ENCODE measurements around the gene KRTAP9-1. TPM values are rescaled to one million over a fixed set of nuclear protein-coding genes. Genes with fewer than 3 reads are reported as not detected.
"Not testable (repeated sequence)": the region's sequence is repeated elsewhere in the genome, so short reads cannot be mapped to it uniquely, and the experiment has no call there.

Gene KRTAP9-1
- total RNA-seq, 2 donors from 2014 or later: not detected

- intact Hi-C loops (cut with DNase I, micrococcal nuclease); ATAC-seq; DNase-seq: not testable (repeated sequence)
Measured at GRCh38 chr17:41237116-41237515, 47.4 kb downstream of the KRTAP9-1 start.

- intact Hi-C loops (cut with DNase I, micrococcal nuclease); ATAC-seq; DNase-seq: not testable (repeated sequence)
Measured at GRCh38 chr17:41237949-41238437, 48.3 kb downstream of the KRTAP9-1 start, which contains the start of gene KRTAP9-8. Gene KRTAP9-8, plus strand, starts transcription at chr17:41237999. Its CDS starts 53 bp downstream, at chr17:41238052.

Other genes with a start within 250 kb of the KRTAP9-1 start
- not detected for gene KRT39, start 222.9 kb upstream of the KRTAP9-1 start, total RNA-seq
- under 1 TPM; 0.21 to 0.39 TPM for gene KRT40, start 205.6 kb upstream of the KRTAP9-1 start, total RNA-seq
- gene KRTAP3-3, start 195.7 kb upstream of the KRTAP9-1 start, total RNA-seq: not detected
- not detected for gene KRTAP3-2, start 190.0 kb upstream of the KRTAP9-1 start, total RNA-seq
- not detected for gene KRTAP3-1, start 180.8 kb upstream of the KRTAP9-1 start, total RNA-seq
- gene KRTAP1-5, start 162.7 kb upstream of the KRTAP9-1 start, total RNA-seq: not detected
- not detected for gene KRTAP1-4, start 159.7 kb upstream of the KRTAP9-1 start, total RNA-seq
- not detected for gene KRTAP1-3, start 155.0 kb upstream of the KRTAP9-1 start, total RNA-seq
- not detected for gene KRTAP1-1, start 148.4 kb upstream of the KRTAP9-1 start, total RNA-seq
- gene KRTAP2-1, start 142.6 kb upstream of the KRTAP9-1 start, total RNA-seq: not detected
- not detected for gene KRTAP2-2, start 134.7 kb upstream of the KRTAP9-1 start, total RNA-seq
- gene KRTAP2-3, start 129.8 kb upstream of the KRTAP9-1 start, total RNA-seq: not detected
- not detected for gene KRTAP2-4, start 124.0 kb upstream of the KRTAP9-1 start, total RNA-seq
- not detected for gene KRTAP4-7, start 105.7 kb upstream of the KRTAP9-1 start, total RNA-seq
- gene KRTAP4-8, start 91.7 kb upstream of the KRTAP9-1 start, total RNA-seq: not detected
- gene KRTAP4-16, start 87.7 kb upstream of the KRTAP9-1 start, total RNA-seq: not detected
- gene KRTAP4-9, start 84.5 kb upstream of the KRTAP9-1 start, total RNA-seq: not detected
- gene KRTAP4-11, start 71.5 kb upstream of the KRTAP9-1 start, total RNA-seq: not detected
- gene KRTAP4-12, start 65.7 kb upstream of the KRTAP9-1 start, total RNA-seq: not detected
- gene KRTAP4-6, start 49.3 kb upstream of the KRTAP9-1 start, total RNA-seq: not detected
- not detected for gene KRTAP4-5, start 40.1 kb upstream of the KRTAP9-1 start, total RNA-seq
- not detected for gene KRTAP4-4, start 29.1 kb upstream of the KRTAP9-1 start, total RNA-seq
- gene KRTAP4-3, start 21.7 kb upstream of the KRTAP9-1 start, total RNA-seq: not detected
- gene KRTAP4-2, start 11.7 kb upstream of the KRTAP9-1 start, total RNA-seq: not detected
- gene KRTAP4-1, start 5.0 kb upstream of the KRTAP9-1 start, total RNA-seq: under 1 TPM in 1 of 2 donors, not detected in 1; 0.34 TPM
- gene KRTAP9-2, start 36.8 kb downstream of the KRTAP9-1 start, total RNA-seq: not detected
- gene KRTAP9-3, start 42.6 kb downstream of the KRTAP9-1 start, total RNA-seq: not detected
- not detected for gene KRTAP9-8, start 48.1 kb downstream of the KRTAP9-1 start, total RNA-seq
- gene KRTAP9-4, start 59.8 kb downstream of the KRTAP9-1 start, total RNA-seq: not detected
- not detected for gene KRTAP9-9, start 65.5 kb downstream of the KRTAP9-1 start, total RNA-seq
- not detected for gene KRTAP9-6, start 75.5 kb downstream of the KRTAP9-1 start, total RNA-seq
- gene KRTAP9-7, start 85.8 kb downstream of the KRTAP9-1 start, total RNA-seq: not detected
- gene KRTAP29-1, start 113.0 kb downstream of the KRTAP9-1 start, total RNA-seq: not detected
- gene KRTAP16-1, start 119.4 kb downstream of the KRTAP9-1 start, total RNA-seq: not detected
- gene KRTAP17-1, start 125.8 kb downstream of the KRTAP9-1 start, total RNA-seq: not detected
- gene KRT33A, start 160.9 kb downstream of the KRTAP9-1 start, total RNA-seq: not detected
- gene KRT33B, start 179.9 kb downstream of the KRTAP9-1 start, total RNA-seq: not detected
- gene KRT34, start 192.4 kb downstream of the KRTAP9-1 start, total RNA-seq: under 1 TPM in 1 of 2 donors, not detected in 1; 0.20 TPM
- not detected for gene KRT31, start 207.7 kb downstream of the KRTAP9-1 start, total RNA-seq
- gene KRT37, start 234.7 kb downstream of the KRTAP9-1 start, total RNA-seq: not detected